DOHH2 (cell line): ENCODE measurements around the gene KCNMA1.

ENCODE experiments used
- CTCF ChIP-seq: fragments of 200-600 bp; sonication (generic); IDR thresholded peaks from one replicate; pipeline ENCODE4 v1.5.1; 2014; ENCODE audit warnings: antibody characterized with exemption, mild to moderate bottlenecking, low read depth, low read length; ENCODE audit not compliant: poor library complexity, severe bottlenecking
- EZH2phosphoT487 ChIP-seq: fragments of 200-600 bp; sonication (generic); IDR thresholded peaks from 2 replicates; pipeline ENCODE4 v1.6.1; 2017; ENCODE audit warnings: borderline replicate concordance, mild to moderate bottlenecking, antibody characterized with exemption, low read length, moderate library complexity, mixed read lengths

GRCh38 chr10:77678146-77678545 lies 40.5 kb upstream of the KCNMA1 start:
- TF ChIP-seq EZH2phosphoT487 (no peak), CTCF (no peak)
